Chondrocyte (in vitro differentiated cells): ENCODE data around the gene TBC1D30. TPM values are rescaled to one million over a fixed set of nuclear protein-coding genes. Genes with fewer than 3 reads are reported as not detected.
A peak's percentile ranks its signal among the peaks of the same experiment; 100 is the strongest.

ENCODE experiments used
- DNase-seq: peaks from one replicate; pipeline ENCODE4 v3.0.0; 2021; ENCODE audit warnings: mixed read lengths, low spot score
- H3K27ac Mint-ChIP-seq: one replicate; pipeline ENCODE4 v1.8.0; 2021; ENCODE audit warnings: mild to moderate bottlenecking, moderate library complexity, mixed read lengths; ENCODE audit not compliant: unreplicated experiment
- H3K27me3 Mint-ChIP-seq: 2 replicates; pipeline ENCODE4 v1.8.0; 2021; ENCODE audit warnings: low read depth, mixed read lengths
- H3K36me3 Mint-ChIP-seq: 2 replicates; pipeline ENCODE4 v1.8.0; 2021; ENCODE audit warnings: low read depth, mixed read lengths
- H3K4me1 Mint-ChIP-seq: 2 replicates; pipeline ENCODE4 v1.8.0; 2021; ENCODE audit warnings: low read depth, mild to moderate bottlenecking, mixed read lengths
- H3K4me3 Mint-ChIP-seq: one replicate; pipeline ENCODE4 v1.8.0; 2021; ENCODE audit warnings: mild to moderate bottlenecking, moderate library complexity, mixed read lengths; ENCODE audit not compliant: unreplicated experiment
- H3K9me3 Mint-ChIP-seq: 2 replicates; pipeline ENCODE4 v1.8.0; 2021; ENCODE audit warnings: low read depth, mixed read lengths
- total RNA-seq: library from RNA; stranded (reverse); gene quantifications from 3 replicates; pipeline ENCODE4 v1.2.1, GENCODE V29; 2021
- TF ChIP-seq, protein P1 (sequence below): fragments of 200-600 bp; sonication (generic); IDR thresholded peaks from 2 replicates; pipeline ENCODE4 v1.5.0; 2021; ENCODE audit warnings: antibody characterized with exemption, mild to moderate bottlenecking, moderate library complexity

TBC1D30 gene
- total RNA-seq, 1 donor from 2014 or later, result 1.7 TPM

DNA sequence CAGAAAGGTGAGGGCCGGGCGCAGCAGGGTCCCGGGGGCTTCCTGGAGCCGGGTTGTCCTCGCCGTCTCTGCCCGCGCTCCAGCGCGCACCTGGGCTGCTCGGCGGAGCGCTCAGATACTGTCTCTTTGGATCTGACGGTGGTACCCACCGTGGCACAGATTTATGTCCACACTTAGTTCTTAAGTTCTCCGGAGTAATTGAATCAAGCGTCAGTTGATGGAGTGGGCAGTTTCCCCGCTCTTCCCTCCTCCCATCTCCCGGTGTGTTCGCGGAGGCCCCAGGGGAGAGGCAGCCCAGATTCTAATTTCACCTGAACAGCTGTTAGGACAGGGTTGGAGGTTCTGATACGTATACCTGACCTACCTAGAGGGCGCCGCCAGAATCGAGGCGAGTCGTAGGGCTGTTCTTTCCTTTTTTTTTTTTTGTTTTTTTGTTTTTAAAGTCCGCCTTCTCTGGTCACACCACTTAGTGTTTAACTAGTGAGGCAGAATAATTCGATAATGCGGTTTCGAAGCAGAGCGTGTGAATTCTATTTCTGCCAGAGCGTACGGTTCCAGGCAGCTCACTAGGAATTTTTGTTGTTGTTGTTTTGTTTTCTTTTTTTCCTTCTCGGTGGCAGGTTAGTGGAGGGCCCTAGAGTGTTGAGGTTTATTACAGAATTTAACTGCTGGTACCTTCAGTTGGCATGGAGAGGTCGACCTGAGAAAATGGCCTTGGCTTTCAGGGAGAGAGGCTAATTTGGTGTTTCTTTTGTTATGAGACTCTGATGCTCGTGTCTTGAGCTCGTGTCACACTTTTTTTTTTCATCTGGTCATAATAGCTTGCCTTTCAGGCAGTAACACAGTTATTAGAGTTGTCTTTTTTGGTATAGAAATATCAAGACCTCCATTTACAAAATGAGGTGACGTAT, 42.9 kb upstream of the TBC1D30 start:
- DNase-seq, result no peak
- Mint-ChIP-seq H3K4me3 (peak overlapping the region; percentile 65), H3K36me3 (peaks cover 5% of the 10 kb centered on the region), H3K27me3 (peaks cover 53% of the 10 kb centered on the region), H3K4me1 (peaks cover 14% of the 10 kb centered on the region), H3K9me3 (peaks cover 15% of the 10 kb centered on the region), H3K27ac (no peak overlapping the region)
- TF ChIP-seq, protein P1, sequence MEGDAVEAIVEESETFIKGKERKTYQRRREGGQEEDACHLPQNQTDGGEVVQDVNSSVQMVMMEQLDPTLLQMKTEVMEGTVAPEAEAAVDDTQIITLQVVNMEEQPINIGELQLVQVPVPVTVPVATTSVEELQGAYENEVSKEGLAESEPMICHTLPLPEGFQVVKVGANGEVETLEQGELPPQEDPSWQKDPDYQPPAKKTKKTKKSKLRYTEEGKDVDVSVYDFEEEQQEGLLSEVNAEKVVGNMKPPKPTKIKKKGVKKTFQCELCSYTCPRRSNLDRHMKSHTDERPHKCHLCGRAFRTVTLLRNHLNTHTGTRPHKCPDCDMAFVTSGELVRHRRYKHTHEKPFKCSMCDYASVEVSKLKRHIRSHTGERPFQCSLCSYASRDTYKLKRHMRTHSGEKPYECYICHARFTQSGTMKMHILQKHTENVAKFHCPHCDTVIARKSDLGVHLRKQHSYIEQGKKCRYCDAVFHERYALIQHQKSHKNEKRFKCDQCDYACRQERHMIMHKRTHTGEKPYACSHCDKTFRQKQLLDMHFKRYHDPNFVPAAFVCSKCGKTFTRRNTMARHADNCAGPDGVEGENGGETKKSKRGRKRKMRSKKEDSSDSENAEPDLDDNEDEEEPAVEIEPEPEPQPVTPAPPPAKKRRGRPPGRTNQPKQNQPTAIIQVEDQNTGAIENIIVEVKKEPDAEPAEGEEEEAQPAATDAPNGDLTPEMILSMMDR, result no peak

DNA sequence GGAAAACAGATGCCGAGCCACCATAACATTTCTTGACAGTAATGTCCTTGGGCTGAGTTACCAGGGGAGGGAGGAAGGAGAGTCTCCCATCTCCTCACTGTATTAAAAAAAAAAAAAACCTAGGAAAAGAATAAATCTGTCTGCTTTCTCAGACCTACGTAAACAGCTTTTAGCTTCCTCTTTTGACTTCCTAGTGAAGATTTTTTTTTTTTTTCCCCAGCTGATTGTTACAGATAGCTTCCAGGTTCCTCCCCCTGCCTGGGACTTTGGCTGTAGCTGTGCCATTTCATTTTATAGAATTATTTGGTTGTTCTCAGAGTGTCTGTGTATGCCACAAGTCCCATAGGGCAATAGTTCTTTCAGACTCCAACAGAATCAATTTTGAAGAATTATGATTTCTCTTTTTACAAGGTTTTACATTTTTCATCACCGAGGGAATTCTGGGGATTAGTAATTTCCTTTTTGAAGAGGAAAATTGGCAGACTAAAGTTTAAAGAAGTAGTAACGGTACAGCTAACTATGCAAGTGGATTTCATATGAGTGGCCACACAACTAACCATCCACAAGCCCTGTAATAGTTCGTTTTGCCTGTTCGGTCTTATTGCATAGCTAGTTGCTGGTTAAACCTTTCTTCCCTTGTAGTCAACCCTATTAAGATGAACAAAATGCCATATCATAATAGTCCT, 42.1 kb upstream of the TBC1D30 start:
- TF ChIP-seq, protein P1, result no peak
- peaks cover 3% of the 10 kb centered on the region for H3K36me3 Mint-ChIP-seq
- no peak overlapping the region for H3K27ac Mint-ChIP-seq
- peaks cover 7% of the 10 kb centered on the region for H3K9me3 Mint-ChIP-seq
- H3K4me3 Mint-ChIP-seq, result no peak overlapping the region
- H3K4me1 Mint-ChIP-seq, result peaks cover 14% of the 10 kb centered on the region
- no peak for DNase-seq
- H3K27me3 Mint-ChIP-seq, result peaks cover 49% of the 10 kb centered on the region

DNA sequence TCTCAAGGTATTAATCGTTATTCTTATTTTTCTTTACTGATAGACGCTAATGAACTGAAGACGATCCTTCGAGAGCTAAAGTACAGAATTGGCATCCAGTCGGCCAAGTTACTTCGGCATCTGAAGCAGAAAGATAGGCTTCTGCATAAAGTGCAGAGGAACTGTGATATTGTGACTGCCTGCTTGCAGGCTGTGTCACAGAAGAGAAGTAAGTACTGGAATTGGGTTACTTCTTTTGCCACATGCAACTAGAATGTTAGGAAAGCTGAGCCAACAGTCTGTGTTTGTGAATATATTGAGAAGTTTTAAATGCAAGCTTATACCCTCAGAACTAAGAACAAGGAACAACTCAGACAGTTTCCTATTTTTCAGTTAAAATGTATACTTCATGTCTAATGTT, 38.6 kb upstream of the TBC1D30 start:
- TF ChIP-seq, protein P1, result no peak
- no peak overlapping the region for H3K4me3 Mint-ChIP-seq
- peaks cover 34% of the 10 kb centered on the region for H3K27me3 Mint-ChIP-seq
- H3K36me3 Mint-ChIP-seq, result no peaks in the 10 kb centered on the region
- DNase-seq, result no peak
- H3K4me1 Mint-ChIP-seq, result peaks cover 10% of the 10 kb centered on the region
- no peaks in the 10 kb centered on the region for H3K9me3 Mint-ChIP-seq
- no peak overlapping the region for H3K27ac Mint-ChIP-seq

DNA sequence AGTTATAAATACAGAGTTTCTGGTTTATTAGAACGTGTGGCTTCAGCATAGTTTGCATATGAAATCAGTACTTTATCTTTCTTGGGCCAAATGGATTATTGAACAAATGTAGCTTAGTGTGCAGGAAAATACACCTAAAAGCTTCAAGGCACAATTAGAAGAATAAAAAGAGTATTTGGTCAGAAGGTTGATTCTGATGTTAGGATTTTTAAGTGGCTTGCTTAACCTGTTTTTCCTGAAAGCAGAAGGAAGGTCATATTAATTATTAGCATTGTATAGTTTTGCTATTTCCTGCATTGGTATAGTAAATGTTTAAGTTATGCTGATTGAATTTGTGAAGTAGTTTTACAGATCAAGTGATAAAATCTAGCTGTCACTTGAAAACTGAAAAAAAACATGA, 34.3 kb upstream of the TBC1D30 start:
- H3K4me1 Mint-ChIP-seq, result no peaks in the 10 kb centered on the region
- DNase-seq, result no peak
- H3K4me3 Mint-ChIP-seq, result no peak overlapping the region
- H3K36me3 Mint-ChIP-seq, result no peaks in the 10 kb centered on the region
- H3K9me3 Mint-ChIP-seq, result no peaks in the 10 kb centered on the region
- TF ChIP-seq, protein P1, result no peak
- H3K27me3 Mint-ChIP-seq, result peaks cover 4% of the 10 kb centered on the region
- no peak overlapping the region for H3K27ac Mint-ChIP-seq

DNA sequence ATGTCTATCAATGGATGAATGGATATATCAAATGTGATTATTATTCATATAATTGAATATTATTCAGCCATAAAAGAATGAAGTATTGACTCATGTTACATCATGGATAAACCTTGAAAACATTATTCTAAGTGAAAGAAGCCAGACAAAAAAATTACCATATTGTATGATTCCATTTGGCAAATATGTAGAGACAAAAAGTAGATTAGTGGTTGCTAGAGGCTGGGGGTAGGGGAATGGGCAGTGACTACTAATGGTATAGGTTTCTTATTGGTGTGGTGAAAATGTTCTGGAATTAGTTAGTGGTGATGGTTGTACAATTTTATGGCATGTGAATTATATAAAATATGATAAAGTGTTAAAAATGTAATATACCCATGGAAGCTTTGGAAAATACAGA, 33.4 kb upstream of the TBC1D30 start:
- Mint-ChIP-seq H3K4me3 (no peak overlapping the region), H3K36me3 (no peaks in the 10 kb centered on the region), H3K4me1 (peaks cover under 1% of the 10 kb centered on the region), H3K9me3 (no peaks in the 10 kb centered on the region), H3K27ac (no peak overlapping the region), H3K27me3 (no peaks in the 10 kb centered on the region)
- no peak for DNase-seq
- TF ChIP-seq, protein P1, result no peak
